IPS-NIHi11 (cell line): ENCODE data around the gene CAMLG.
"Not testable (repeated sequence)": the region's sequence is repeated elsewhere in the genome, so short reads cannot be mapped to it uniquely, and the experiment has no call there.

Source experiments
- DNase-seq: peaks from one replicate; pipeline ENCODE4 v3.0.0; 2012; ENCODE audit warnings: mixed read lengths, low spot score

Gene CAMLG

GRCh38 chr5:134738133-134738962 lies at the start of gene CAMLG:
Gene CAMLG, plus strand, starts transcription at chr5:134738548. Its CDS starts 73 bp downstream, at chr5:134738621.
- DNase-seq: peak; percentile 94

GRCh38 chr5:134690144-134690543 lies 48.2 kb upstream of the CAMLG start:
- DNase-seq: not testable (repeated sequence)

GRCh38 chr5:134692722-134693121 lies 45.6 kb upstream of the CAMLG start:
- DNase-seq: no peak

GRCh38 chr5:134708301-134708700 lies 30.0 kb upstream of the CAMLG start:
- DNase-seq: no peak

- DNase-seq: peak; percentile 7
Observed at GRCh38 chr5:134714120-134714519, 24.2 kb upstream of the CAMLG start.

GRCh38 chr5:134714541-134714940 lies 23.8 kb upstream of the CAMLG start:
- no peak for DNase-seq

- DNase-seq: not testable (repeated sequence)
Observed at GRCh38 chr5:134715466-134715865, 22.9 kb upstream of the CAMLG start.

- no peak for DNase-seq
Observed at GRCh38 chr5:134724872-134725271, 13.5 kb upstream of the CAMLG start.

- DNase-seq: no peak
Observed at GRCh38 chr5:134732819-134733218, 5.5 kb upstream of the CAMLG start.

GRCh38 chr5:134735243-134735642 lies 3.1 kb upstream of the CAMLG start:
- no peak for DNase-seq

GRCh38 chr5:134736173-134736812 lies 2.1 kb upstream of the CAMLG start:
- no peak for DNase-seq

GRCh38 chr5:134738963-134739661 lies 764 bp downstream of the CAMLG start:
- peak; percentile 30 for DNase-seq

- DNase-seq: no peak
Observed at GRCh38 chr5:134741052-134741451, 2.7 kb downstream of the CAMLG start.

GRCh38 chr5:134742134-134742533 lies 3.8 kb downstream of the CAMLG start:
- DNase-seq: no peak

- peak; percentile 42 for DNase-seq
Observed at GRCh38 chr5:134749415-134749814, 11.1 kb downstream of the CAMLG start.

- no peak for DNase-seq
Observed at GRCh38 chr5:134758176-134758503, 19.8 kb downstream of the CAMLG start.

- DNase-seq: peak; percentile 98
Observed at GRCh38 chr5:134758504-134759341, 20.4 kb downstream of the CAMLG start, which contains the start of gene DDX46. Gene DDX46, plus strand, starts transcription at chr5:134758779. Its CDS starts 160 bp downstream, at chr5:134758939.

- not testable (repeated sequence) for DNase-seq
Observed at GRCh38 chr5:134767528-134768291, 29.4 kb downstream of the CAMLG start.

GRCh38 chr5:134769206-134769605 lies 30.9 kb downstream of the CAMLG start:
- no peak for DNase-seq

- DNase-seq: no peak
Observed at GRCh38 chr5:134772461-134773125, 34.2 kb downstream of the CAMLG start.

- DNase-seq: no peak
Observed at GRCh38 chr5:134777366-134777765, 39.0 kb downstream of the CAMLG start.
